Rectal smooth muscle tissue (tissue), 1 donor: ENCODE results near the gene TGM6.

ENCODE experiments used
- H3K27ac ChIP-seq: one replicate; pipeline ENCODE4 v1.7.0; 2013; ENCODE audit warnings: low read depth, low read length, inconsistent platforms
- H3K27me3 ChIP-seq: one replicate; pipeline ENCODE4 v1.7.0; 2013; ENCODE audit warnings: low read length; ENCODE audit not compliant: control insufficient read depth, insufficient read depth
- H3K36me3 ChIP-seq: one replicate; pipeline ENCODE4 v1.7.0; 2013; ENCODE audit warnings: low read length; ENCODE audit not compliant: control insufficient read depth, insufficient read depth
- H3K4me1 ChIP-seq: one replicate; pipeline ENCODE4 v1.7.0; 2013; ENCODE audit warnings: low read length; ENCODE audit not compliant: control insufficient read depth, insufficient read depth
- H3K4me3 ChIP-seq: one replicate; pipeline ENCODE4 v1.7.0; 2013; ENCODE audit warnings: low read length
- H3K9ac ChIP-seq: one replicate; pipeline ENCODE4 v1.7.0; 2013; ENCODE audit warnings: low read length

The TGM6 gene

DNA sequence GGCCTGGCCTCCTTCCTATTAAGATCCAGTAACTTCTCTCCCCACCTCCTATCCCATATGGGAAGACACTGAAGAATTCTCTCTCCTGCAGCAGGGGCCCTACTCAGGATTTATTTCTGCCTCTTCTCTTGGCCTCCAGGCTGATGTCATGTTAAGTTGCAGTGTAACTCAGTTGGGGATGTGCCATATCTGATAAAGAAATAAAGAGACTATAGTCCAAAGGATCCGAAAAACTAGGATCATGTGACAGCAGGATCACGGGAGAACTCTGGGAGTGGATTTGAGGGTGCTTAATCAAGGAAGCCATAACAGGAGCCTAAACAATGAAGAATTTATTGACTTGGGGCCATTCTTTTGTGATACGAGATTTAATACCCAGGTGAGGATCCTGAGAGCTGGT lies 38.5 kb upstream of the TGM6 start:
- Histone ChIP-seq H3K4me1 (no peaks in the 10 kb centered on the region), H3K27me3 (no peaks in the 10 kb centered on the region), H3K36me3 (no peaks in the 10 kb centered on the region), H3K27ac (no peak overlapping the region), H3K9ac (no peak overlapping the region), H3K4me3 (no peak overlapping the region)

DNA sequence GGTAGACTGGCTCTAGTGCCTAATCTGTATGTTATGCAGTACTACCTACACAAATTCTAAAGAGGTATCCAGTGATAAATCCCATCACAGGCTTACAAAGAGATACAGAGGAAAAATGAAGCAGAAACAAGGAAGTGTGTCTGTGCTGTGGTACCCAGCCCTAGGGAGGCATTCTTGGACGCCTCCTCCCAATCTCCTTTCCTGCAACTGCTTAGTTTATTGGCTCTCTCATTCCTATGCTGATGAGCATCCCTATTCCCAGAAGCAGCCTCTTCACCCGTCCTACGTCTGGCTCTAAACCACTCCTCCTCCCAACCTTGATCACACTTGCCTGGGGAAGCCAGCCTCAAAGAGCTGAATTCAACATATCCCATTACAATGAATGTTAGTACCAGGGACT lies 34.5 kb upstream of the TGM6 start:
- H3K9ac ChIP-seq: no peak overlapping the region
- no peak overlapping the region for H3K4me3 ChIP-seq
- no peak overlapping the region for H3K27ac ChIP-seq
- no peaks in the 10 kb centered on the region for H3K36me3 ChIP-seq
- H3K27me3 ChIP-seq: no peaks in the 10 kb centered on the region
- no peaks in the 10 kb centered on the region for H3K4me1 ChIP-seq

DNA sequence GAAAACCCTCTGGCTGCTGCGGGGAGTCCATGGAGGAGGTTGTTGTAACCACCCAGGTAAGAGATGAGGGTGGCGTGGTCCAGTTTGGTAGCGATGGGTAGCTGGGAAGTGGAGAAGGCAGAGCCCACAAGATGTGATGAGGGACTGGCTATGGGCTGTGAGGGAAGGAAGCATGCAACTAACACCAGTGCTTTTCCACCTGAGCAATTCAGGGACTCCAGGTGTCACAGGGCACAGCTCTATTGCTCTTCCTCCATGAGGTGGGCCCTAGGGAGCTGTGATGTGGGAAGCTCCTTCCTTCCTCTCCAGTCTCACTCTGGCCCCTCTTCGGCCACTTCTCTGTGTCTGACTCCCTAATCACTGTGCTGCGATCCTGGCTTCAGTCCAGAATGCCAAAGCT lies 32.4 kb upstream of the TGM6 start:
- Histone ChIP-seq H3K36me3 (no peaks in the 10 kb centered on the region), H3K9ac (no peak overlapping the region), H3K27me3 (no peaks in the 10 kb centered on the region), H3K27ac (no peak overlapping the region), H3K4me1 (no peaks in the 10 kb centered on the region), H3K4me3 (no peak overlapping the region)

DNA sequence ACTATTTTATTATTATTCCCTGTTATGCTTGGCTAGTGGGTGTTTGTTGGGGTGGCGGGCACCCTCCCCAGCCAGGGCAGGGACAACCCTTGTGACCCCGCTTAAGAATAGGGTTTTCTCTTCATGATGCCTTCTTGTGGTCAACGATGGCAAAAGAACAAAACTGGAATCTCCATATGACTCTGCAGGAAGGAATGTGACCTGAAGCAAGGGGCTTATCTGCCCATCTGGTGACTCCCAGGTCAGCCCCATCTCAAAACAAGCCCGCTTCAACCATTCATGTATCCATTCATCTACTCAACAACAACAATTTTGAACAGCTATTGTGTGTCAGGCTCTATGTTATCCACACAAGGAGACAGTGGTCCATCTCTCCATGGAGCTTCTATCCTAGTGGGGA lies 30.9 kb upstream of the TGM6 start:
- Histone ChIP-seq H3K4me1 (no peaks in the 10 kb centered on the region), H3K9ac (no peak overlapping the region), H3K4me3 (no peak overlapping the region), H3K27me3 (no peaks in the 10 kb centered on the region), H3K36me3 (no peaks in the 10 kb centered on the region), H3K27ac (no peak overlapping the region)

DNA sequence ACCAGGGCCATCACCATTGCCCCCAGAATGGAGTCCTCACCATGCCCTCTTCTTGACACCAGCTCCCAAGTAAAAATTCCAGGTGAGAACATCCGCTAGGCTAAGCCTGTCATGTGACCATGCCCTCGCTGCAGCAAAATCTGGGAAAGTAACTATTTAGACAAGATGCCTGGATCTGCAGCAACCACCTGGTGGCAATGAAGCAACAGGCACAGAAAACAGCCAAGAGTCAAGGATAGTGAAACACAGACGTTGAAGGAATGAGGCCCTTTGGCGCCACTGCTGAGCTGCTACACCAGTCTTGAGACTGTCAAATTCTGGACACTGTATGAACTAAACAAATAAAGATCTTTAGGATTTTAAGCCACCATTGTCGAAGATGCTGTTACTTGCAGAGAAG lies 30.1 kb upstream of the TGM6 start:
- Histone ChIP-seq H3K4me3 (no peak overlapping the region), H3K9ac (no peak overlapping the region), H3K36me3 (no peaks in the 10 kb centered on the region), H3K27me3 (no peaks in the 10 kb centered on the region), H3K4me1 (no peaks in the 10 kb centered on the region), H3K27ac (no peak overlapping the region)

DNA sequence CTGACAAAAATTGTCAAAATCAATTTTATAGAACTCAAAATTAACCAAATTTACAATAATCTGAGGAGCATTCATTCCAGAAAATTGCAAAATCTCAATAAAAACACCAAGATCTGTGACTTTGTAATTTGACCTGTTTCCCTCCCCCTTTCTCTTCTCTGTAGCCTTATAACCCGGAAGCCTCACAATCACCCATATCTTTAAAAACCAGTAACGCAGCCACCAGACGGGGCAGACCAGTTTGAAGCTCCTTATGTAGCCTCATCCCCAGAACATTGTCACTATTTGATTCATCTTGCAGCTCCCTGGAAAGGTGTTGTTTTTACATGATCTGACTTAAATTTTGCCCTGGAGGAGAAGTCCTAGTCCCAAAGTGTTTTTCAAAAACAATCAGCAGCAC lies 27.5 kb upstream of the TGM6 start:
- Histone ChIP-seq H3K27ac (no peak overlapping the region), H3K36me3 (no peaks in the 10 kb centered on the region), H3K4me1 (no peaks in the 10 kb centered on the region), H3K9ac (no peak overlapping the region), H3K4me3 (no peak overlapping the region), H3K27me3 (no peaks in the 10 kb centered on the region)

DNA sequence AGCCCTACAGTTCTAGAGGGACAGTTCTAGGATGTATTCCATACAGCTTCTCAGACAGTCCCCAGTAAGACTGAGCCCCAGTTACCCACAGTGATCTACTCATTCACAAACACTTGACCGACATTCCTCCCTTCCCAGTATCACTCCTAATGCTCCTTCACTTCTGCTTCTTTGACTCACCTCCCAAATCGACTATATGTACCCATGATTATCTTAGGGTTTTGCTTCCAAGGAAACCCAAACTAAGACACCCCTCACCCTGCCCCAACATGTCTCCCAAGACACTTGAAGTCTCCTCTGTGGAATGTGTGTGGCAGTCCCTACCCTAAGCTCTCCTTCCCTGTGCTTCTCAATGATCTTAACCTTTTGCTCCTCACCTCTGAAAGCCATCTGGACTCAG lies 23.6 kb upstream of the TGM6 start:
- H3K36me3 ChIP-seq: no peaks in the 10 kb centered on the region
- H3K4me1 ChIP-seq: no peaks in the 10 kb centered on the region
- no peaks in the 10 kb centered on the region for H3K27me3 ChIP-seq
- H3K4me3 ChIP-seq: no peak overlapping the region
- no peak overlapping the region for H3K9ac ChIP-seq
- no peak overlapping the region for H3K27ac ChIP-seq

DNA sequence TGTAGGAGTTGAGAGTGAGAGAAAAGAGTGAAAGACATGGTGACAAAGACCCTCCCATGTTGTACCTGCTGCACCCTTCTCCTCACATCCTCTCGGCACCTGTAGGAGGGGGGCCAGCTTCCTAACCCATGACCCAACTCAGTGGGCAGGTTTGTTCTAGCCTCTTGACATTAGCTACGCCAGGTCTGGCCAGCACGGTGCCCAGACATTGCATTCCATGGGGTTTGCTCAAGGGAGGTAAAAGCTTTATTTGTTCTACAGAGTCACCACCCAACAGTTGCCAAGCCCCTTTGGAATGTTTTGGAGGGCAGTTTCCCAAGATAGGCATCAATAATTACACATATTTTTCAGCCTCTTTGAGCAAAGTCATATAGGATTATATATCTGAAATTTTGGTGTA lies 22.7 kb upstream of the TGM6 start:
- no peaks in the 10 kb centered on the region for H3K4me1 ChIP-seq
- H3K27ac ChIP-seq: no peak overlapping the region
- H3K4me3 ChIP-seq: no peak overlapping the region
- no peaks in the 10 kb centered on the region for H3K27me3 ChIP-seq
- H3K9ac ChIP-seq: no peak overlapping the region
- no peaks in the 10 kb centered on the region for H3K36me3 ChIP-seq

DNA sequence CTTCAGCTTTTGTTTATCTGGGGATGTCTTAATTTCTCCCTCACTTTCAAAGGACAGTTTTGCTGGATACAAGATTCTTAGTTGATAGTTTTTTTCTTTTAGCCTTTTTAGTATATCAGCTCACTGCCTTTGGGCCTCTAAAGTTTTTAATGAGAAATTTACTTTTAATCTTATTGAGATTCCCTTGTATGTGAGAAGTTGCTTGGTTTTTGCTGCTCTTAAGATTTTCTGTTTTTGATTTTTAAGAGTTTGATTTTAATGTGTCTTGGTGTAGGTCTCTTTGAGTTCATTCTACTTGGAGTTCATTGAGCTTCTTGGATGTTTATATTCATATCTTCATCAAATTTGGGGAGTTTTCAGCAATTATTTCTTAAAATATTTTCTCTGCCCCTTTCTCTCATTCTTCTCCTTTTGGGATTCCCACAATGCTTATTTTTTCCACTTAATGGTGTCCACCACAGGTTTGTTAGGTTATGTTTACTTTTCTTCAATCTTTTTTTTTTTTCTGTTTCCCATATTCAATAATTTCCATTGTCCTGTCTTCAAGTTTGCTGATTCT lies 19.6 kb upstream of the TGM6 start:
- no peaks in the 10 kb centered on the region for H3K27me3 ChIP-seq
- no peak overlapping the region for H3K4me3 ChIP-seq
- no peaks in the 10 kb centered on the region for H3K36me3 ChIP-seq
- no peak overlapping the region for H3K27ac ChIP-seq
- H3K9ac ChIP-seq: no peak overlapping the region
- no peaks in the 10 kb centered on the region for H3K4me1 ChIP-seq

DNA sequence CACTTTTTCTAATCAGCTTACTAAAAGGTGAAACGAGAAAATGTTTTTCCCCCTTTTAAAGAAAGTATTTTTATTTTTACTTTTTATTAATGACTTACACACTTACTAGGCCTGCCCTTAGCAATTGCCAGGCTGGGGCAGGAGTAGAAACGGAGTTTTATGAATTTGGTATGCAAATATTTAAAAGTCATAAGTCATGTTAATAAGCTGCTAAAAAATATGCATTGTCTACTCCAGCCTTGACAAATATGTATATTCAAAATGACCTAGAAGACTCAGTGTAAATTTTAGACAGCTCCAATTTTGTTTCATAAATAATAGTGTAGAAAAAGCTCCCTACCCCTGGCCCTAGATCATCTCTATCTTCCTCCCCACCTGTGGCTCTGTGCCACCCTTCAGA lies 17.5 kb upstream of the TGM6 start:
- no peaks in the 10 kb centered on the region for H3K36me3 ChIP-seq
- no peaks in the 10 kb centered on the region for H3K4me1 ChIP-seq
- no peak overlapping the region for H3K27ac ChIP-seq
- no peak overlapping the region for H3K9ac ChIP-seq
- H3K27me3 ChIP-seq: no peaks in the 10 kb centered on the region
- H3K4me3 ChIP-seq: no peak overlapping the region

DNA sequence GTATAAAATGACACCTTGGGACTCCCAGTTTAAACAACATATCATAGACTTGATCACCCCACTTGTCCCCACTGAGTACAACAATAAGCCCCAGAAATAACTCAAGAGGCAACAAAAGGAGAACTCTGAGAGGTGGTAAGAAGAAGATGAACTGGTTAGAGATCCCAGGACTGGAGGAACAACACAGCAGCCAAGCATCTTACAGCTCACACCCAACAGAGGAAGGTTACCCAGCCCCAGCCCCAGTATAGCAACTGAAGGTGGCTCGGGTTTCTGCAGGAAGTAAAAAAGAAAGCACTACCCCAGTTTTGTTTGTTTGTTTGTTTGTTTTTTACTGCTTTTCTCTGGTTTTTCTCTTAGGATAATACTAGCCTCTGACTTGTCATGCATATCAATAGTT lies 17.1 kb upstream of the TGM6 start:
- H3K27ac ChIP-seq: no peak overlapping the region
- no peak overlapping the region for H3K9ac ChIP-seq
- H3K27me3 ChIP-seq: no peaks in the 10 kb centered on the region
- no peaks in the 10 kb centered on the region for H3K36me3 ChIP-seq
- H3K4me1 ChIP-seq: no peaks in the 10 kb centered on the region
- H3K4me3 ChIP-seq: no peak overlapping the region

DNA sequence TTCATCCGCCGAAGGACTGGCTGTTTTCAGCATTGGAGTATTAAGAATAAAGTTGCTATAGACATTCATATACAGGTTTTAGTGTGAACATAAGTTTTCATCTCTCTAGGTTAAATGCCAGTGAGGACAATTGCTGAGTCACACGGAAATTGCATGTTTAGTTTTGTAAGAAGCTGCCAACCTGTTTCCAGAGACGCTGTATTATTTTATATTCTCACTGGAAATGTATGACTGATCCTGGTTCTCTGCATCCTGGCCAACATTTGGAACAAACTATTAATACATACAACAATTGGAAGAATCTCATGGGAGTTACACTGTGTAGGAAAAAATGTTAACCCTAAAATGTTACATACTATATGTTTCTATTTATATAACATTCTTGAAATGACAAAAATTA lies 16.7 kb upstream of the TGM6 start:
- Histone ChIP-seq H3K4me3 (no peak overlapping the region), H3K9ac (no peak overlapping the region), H3K36me3 (no peaks in the 10 kb centered on the region), H3K27me3 (no peaks in the 10 kb centered on the region), H3K4me1 (no peaks in the 10 kb centered on the region), H3K27ac (no peak overlapping the region)

DNA sequence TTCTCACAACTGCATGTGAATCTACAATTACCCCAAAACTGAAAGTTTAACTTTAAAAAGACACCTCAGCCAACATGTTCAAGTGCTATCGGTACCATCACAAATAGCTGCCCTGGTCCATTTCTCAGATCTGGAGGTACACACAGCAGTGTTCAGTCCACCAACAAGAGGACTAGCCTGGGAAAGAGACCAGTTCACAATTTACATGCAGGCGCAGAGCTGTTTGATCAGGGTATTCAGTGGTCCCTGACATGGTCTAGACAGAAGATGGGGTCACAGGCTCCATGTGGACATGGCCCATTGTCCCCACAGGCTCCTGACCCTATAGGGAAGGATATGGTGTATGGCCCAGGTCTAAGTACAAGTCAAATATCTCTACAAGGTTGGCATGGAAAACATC lies 15.6 kb upstream of the TGM6 start:
- no peak overlapping the region for H3K9ac ChIP-seq
- no peak overlapping the region for H3K27ac ChIP-seq
- H3K4me1 ChIP-seq: no peaks in the 10 kb centered on the region
- no peaks in the 10 kb centered on the region for H3K27me3 ChIP-seq
- no peak overlapping the region for H3K4me3 ChIP-seq
- no peaks in the 10 kb centered on the region for H3K36me3 ChIP-seq
